OCI-LY7 (cell line): Measurements from ENCODE around the gene G6PC1. TPM values are rescaled to one million over a fixed set of nuclear protein-coding genes. Genes with fewer than 3 reads are reported as not detected.

ENCODE experiments used
- BruUV-seq: library from RNA; stranded (reverse); fragments of 400-500 nt; replicated peaks from 2 replicates; lab custom pipeline; 2021; lab: Mats Ljungman, UMichigan
- CTCF ChIA-PET: fragments of 300-600 bp; sonication (Branson Sonifier 250); formaldehyde crosslinking; loops from one replicate; lab custom pipeline; 2022; ENCODE audit warnings: antibody characterized with exemption; ENCODE audit not compliant: unreplicated experiment; lab: Charles Lee
- POLR2A ChIA-PET: fragments of 300-600 bp; sonication (Branson Sonifier 250); formaldehyde crosslinking; loops from one replicate; lab custom pipeline; 2022; ENCODE audit warnings: antibody characterized with exemption; lab: Charles Lee
- DNase-seq: peaks from one replicate; pipeline ENCODE4 v3.0.0-alpha.2; 2015; ENCODE audit warnings: low spot score
- H2AFZ ChIP-seq: fragments of 200-600 bp; sonication (generic), shearing (Covaris generic); 2 replicates; pipeline ENCODE4 v1.6.1; 2014; ENCODE audit warnings: mild to moderate bottlenecking, antibody characterized with exemption, low read length, moderate library complexity
- H3K27ac ChIP-seq: fragments of 200-600 bp; sonication (generic); 2 replicates; pipeline ENCODE4 v1.5.1; 2014; ENCODE audit warnings: mixed run types, low read depth, mild to moderate bottlenecking, moderate library complexity, low read length, inconsistent platforms; ENCODE audit not compliant: poor library complexity, severe bottlenecking
- H3K36me3 ChIP-seq: fragments of 200-600 bp; sonication (generic); 2 replicates; pipeline ENCODE4 v1.6.1; 2014; ENCODE audit warnings: mild to moderate bottlenecking, antibody characterized with exemption, low read length, moderate library complexity, mixed read lengths; ENCODE audit not compliant: insufficient read depth
- H3K4me1 ChIP-seq: fragments of 200-600 bp; sonication (generic); 2 replicates; pipeline ENCODE4 v1.5.1; 2014; ENCODE audit warnings: mild to moderate bottlenecking, low read length; ENCODE audit not compliant: insufficient read depth, poor library complexity, severe bottlenecking
- H3K4me2 ChIP-seq: fragments of 200-600 bp; sonication (generic); 2 replicates; pipeline ENCODE4 v1.6.1; 2014; ENCODE audit warnings: mild to moderate bottlenecking, low read length
- H3K4me3 ChIP-seq: fragments of 200-600 bp; sonication (generic); 2 replicates; pipeline ENCODE4 v1.5.1; 2014; ENCODE audit warnings: mild to moderate bottlenecking, low read depth, low read length; ENCODE audit not compliant: poor library complexity, severe bottlenecking
- H3K79me2 ChIP-seq: fragments of 200-600 bp; sonication (generic); 2 replicates; pipeline ENCODE4 v1.6.1; 2016; ENCODE audit warnings: low read depth, mild to moderate bottlenecking, low read length, moderate library complexity, mixed read lengths; ENCODE audit not compliant: insufficient read depth
- H3K9me2 ChIP-seq: fragments of 200-600 bp; sonication (generic); 2 replicates; pipeline ENCODE4 v1.6.1; 2016; ENCODE audit warnings: mild to moderate bottlenecking, low read length, mixed read lengths; ENCODE audit not compliant: insufficient read depth
- H3K9me3 ChIP-seq: fragments of 200-600 bp; sonication (generic); 2 replicates; pipeline ENCODE4 v1.6.1; 2014; ENCODE audit warnings: mild to moderate bottlenecking, mixed run types, low read length, mixed read lengths
- H4K20me1 ChIP-seq: fragments of 200-600 bp; sonication (generic); 2 replicates; pipeline ENCODE4 v1.6.1; 2014; ENCODE audit warnings: mild to moderate bottlenecking, antibody characterized with exemption, low read length, moderate library complexity, mixed read lengths; ENCODE audit not compliant: insufficient read depth
- EZH2phosphoT487 ChIP-seq: fragments of 200-600 bp; sonication (generic); IDR thresholded peaks from 2 replicates; pipeline ENCODE4 v1.6.1; 2018; ENCODE audit warnings: low read depth, borderline replicate concordance, mild to moderate bottlenecking, mixed run types, antibody characterized with exemption, low read length, moderate library complexity, mixed read lengths
- intact Hi-C: fragments of 100-400 bp; cut with micrococcal nuclease; formaldehyde crosslinking; loops from one replicate; pipeline ENCODE4 v1.10.0; 2022; ENCODE audit not compliant: unreplicated experiment
- total RNA-seq, 2 experiments: library from RNA; depleted of rRNA in 1 of 2; stranded (reverse); fragments of >200 nt in 1 of 2; shearing (Covaris generic) in 1 of 2; gene quantifications; 2 replicates each; pipeline ENCODE4 v1.2.3, GENCODE V29; 2014 to 2022
- TF ChIP-seq, protein P1 (sequence below): fragments of 200-600 bp; sonication (generic); conservative IDR thresholded peaks from 2 replicates; pipeline ENCODE4 v1.5.1; 2014; ENCODE audit warnings: mild to moderate bottlenecking, antibody characterized with exemption, low read length, moderate library complexity, mixed read lengths

G6PC1 gene
- total RNA-seq, 2 experiments from 2014 or later, result 1.1 to 1.9 TPM

DNA sequence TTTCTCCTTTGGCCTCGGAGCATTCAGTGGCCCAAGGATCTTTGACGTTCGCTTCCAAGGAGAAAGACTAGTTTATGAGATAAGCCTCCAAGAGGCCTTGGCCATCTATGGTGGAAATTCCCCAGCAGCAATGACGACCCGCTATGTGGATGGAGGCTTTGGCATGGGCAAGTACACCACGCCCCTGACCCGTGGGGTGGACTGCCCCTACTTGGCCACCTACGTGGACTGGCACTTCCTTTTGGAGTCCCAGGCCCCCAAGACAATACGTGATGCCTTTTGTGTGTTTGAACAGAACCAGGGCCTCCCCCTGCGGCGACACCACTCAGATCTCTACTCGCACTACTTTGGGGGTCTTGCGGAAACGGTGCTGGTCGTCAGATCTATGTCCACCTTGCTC, 48.2 kb upstream of the G6PC1 start:
- H3K27ac ChIP-seq, result no peak overlapping the region
- no peak for DNase-seq
- H3K9me2 ChIP-seq, result no peaks in the 10 kb centered on the region
- no peaks in the 10 kb centered on the region for H3K9me3 ChIP-seq
- no peak overlapping the region for H3K4me2 ChIP-seq
- peaks cover 14% of the 10 kb centered on the region for H3K4me1 ChIP-seq
- TF ChIP-seq EZH2phosphoT487, result no peak
- TF ChIP-seq, protein P1, sequence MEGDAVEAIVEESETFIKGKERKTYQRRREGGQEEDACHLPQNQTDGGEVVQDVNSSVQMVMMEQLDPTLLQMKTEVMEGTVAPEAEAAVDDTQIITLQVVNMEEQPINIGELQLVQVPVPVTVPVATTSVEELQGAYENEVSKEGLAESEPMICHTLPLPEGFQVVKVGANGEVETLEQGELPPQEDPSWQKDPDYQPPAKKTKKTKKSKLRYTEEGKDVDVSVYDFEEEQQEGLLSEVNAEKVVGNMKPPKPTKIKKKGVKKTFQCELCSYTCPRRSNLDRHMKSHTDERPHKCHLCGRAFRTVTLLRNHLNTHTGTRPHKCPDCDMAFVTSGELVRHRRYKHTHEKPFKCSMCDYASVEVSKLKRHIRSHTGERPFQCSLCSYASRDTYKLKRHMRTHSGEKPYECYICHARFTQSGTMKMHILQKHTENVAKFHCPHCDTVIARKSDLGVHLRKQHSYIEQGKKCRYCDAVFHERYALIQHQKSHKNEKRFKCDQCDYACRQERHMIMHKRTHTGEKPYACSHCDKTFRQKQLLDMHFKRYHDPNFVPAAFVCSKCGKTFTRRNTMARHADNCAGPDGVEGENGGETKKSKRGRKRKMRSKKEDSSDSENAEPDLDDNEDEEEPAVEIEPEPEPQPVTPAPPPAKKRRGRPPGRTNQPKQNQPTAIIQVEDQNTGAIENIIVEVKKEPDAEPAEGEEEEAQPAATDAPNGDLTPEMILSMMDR, result no peak
- no peaks in the 10 kb centered on the region for H4K20me1 ChIP-seq
- H2AFZ ChIP-seq, result no peak overlapping the region
- H3K4me3 ChIP-seq, result no peak overlapping the region
- POLR2A ChIA-PET, result no interaction called here
- H3K36me3 ChIP-seq, result no peaks in the 10 kb centered on the region
- no peaks in the 10 kb centered on the region for H3K79me2 ChIP-seq
- no TSS peak for BruUV-seq
- CTCF ChIA-PET, result no interaction called here
- intact Hi-C loops, result no loop called here

DNA sequence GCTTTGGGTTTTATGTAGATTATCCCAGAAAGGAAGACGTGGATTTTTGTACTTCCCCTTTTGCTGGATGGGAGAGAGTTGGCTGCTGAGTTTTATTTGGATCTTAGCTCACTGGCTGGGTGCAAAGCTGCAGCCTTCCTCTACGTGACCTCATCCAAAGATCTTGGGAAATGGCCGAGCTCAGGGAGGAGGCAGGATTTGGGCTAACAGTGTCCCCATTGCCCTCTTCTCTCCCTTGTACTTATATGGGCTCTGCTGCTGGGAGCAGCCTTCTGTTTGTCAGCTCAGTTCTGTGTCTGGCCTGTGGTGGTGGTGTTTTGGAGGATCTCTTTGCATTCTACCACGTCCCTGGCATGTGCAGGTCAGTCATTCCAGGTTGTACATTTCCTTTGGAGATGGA, 47.6 kb upstream of the G6PC1 start:
- Histone ChIP-seq H3K4me3 (no peak overlapping the region), H2AFZ (no peak overlapping the region; the same call in 1 of the 2 replicates), H3K4me1 (peaks cover 14% of the 10 kb centered on the region), H4K20me1 (no peaks in the 10 kb centered on the region), H3K79me2 (no peaks in the 10 kb centered on the region), H3K36me3 (no peaks in the 10 kb centered on the region), H3K9me2 (no peaks in the 10 kb centered on the region), H3K9me3 (no peaks in the 10 kb centered on the region), H3K4me2 (peak overlapping the region; percentile 20; the same call in 1 of the 2 replicates), H3K27ac (peak overlapping the region; percentile 4)
- DNase-seq, result no peak
- POLR2A ChIA-PET, result no interaction called here
- CTCF ChIA-PET, result no interaction called here
- intact Hi-C loops, result no loop called here
- no TSS peak for BruUV-seq
- TF ChIP-seq, protein P1, result no peak
- no peak for TF ChIP-seq EZH2phosphoT487

DNA sequence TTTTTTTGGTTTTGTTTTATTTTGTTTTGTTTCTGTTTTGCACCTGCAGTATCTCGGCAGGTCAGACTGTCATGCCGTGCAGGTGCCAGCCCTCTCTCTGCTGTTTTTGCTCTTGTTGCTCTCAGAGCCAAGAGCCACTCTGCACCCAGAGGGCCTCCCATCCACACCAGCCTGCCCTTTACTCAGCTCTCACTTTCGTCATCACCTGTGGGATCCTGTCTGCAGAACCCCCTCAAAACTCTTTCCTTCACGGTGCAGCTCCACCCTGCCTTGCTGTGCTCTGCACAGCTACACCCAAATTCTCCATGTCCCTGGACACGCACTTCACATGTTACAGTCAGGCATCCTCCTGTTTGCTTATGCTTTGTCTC, 47.0 kb upstream of the G6PC1 start:
- H4K20me1 ChIP-seq, result no peaks in the 10 kb centered on the region
- peak overlapping the region; percentile 20; the same call in 1 of the 2 replicates for H3K4me2 ChIP-seq
- no peak overlapping the region for H3K4me3 ChIP-seq
- H3K9me2 ChIP-seq, result no peaks in the 10 kb centered on the region
- no peaks in the 10 kb centered on the region for H3K36me3 ChIP-seq
- TF ChIP-seq, protein P1, result no peak
- TF ChIP-seq EZH2phosphoT487, result no peak
- H3K9me3 ChIP-seq, result no peaks in the 10 kb centered on the region
- H3K4me1 ChIP-seq, result peaks cover 14% of the 10 kb centered on the region
- DNase-seq, result peak; percentile 52
- H3K27ac ChIP-seq, result no peak overlapping the region
- ChIA-PET POLR2A (no interaction called here), CTCF (no interaction called here)
- intact Hi-C loops, result no loop called here
- H3K79me2 ChIP-seq, result no peaks in the 10 kb centered on the region
- no peak overlapping the region; the same call in 1 of the 2 replicates for H2AFZ ChIP-seq
- BruUV-seq, result no TSS peak
